MCF 10A (cell line): ENCODE results near the gene EDDM3A. TPM values are rescaled to one million over a fixed set of nuclear protein-coding genes. Genes with fewer than 3 reads are reported as not detected.

Experiments
- BruUV-seq: library from RNA; stranded (reverse); fragments of 400-500 nt; replicated peaks from 2 replicates; lab custom pipeline; 2021; lab: Mats Ljungman, UMichigan
- CTCF ChIA-PET: fragments of 300-600 bp; sonication (Branson Sonifier 250); formaldehyde crosslinking; extraction: SDS; loops from one replicate; lab custom pipeline; 2021; ENCODE audit warnings: antibody characterized with exemption, inconsistent platforms; lab: Yijun Ruan, JAX
- POLR2A ChIA-PET: fragments of 300-600, 350-650 bp; sonication (Branson Sonifier 250); formaldehyde crosslinking; extraction: SDS; loops from one replicate; lab custom pipeline; 2020; ENCODE audit warnings: antibody characterized with exemption, inconsistent platforms; lab: Yijun Ruan, JAX
- DNase-seq: peaks from one replicate; pipeline ENCODE4 v3.0.0-alpha.2; 2018; ENCODE audit not compliant: unreplicated experiment
- H3K27ac Mint-ChIP-seq: one replicate; pipeline ENCODE4 v1.8.0; 2022; ENCODE audit warnings: mild to moderate bottlenecking, low read depth, mixed read lengths; ENCODE audit not compliant: unreplicated experiment
- H3K27me3 Mint-ChIP-seq: one replicate; pipeline ENCODE4 v1.8.0; 2022; ENCODE audit warnings: mixed read lengths; ENCODE audit not compliant: insufficient read depth, unreplicated experiment
- H3K36me3 Mint-ChIP-seq: one replicate; pipeline ENCODE4 v1.8.0; 2022; ENCODE audit warnings: mild to moderate bottlenecking, moderate library complexity, mixed read lengths; ENCODE audit not compliant: insufficient read depth, unreplicated experiment
- H3K4me1 Mint-ChIP-seq: one replicate; pipeline ENCODE4 v1.8.0; 2022; ENCODE audit warnings: mixed read lengths; ENCODE audit not compliant: insufficient read depth, unreplicated experiment
- H3K4me3 Mint-ChIP-seq: one replicate; pipeline ENCODE4 v1.8.0; 2022; ENCODE audit warnings: mild to moderate bottlenecking, moderate library complexity, mixed read lengths; ENCODE audit not compliant: unreplicated experiment
- H3K9me3 Mint-ChIP-seq: one replicate; pipeline ENCODE4 v1.8.0; 2022; ENCODE audit warnings: mixed read lengths; ENCODE audit not compliant: unreplicated experiment
- CTCF ChIP-seq: fragments of 200-600 bp; IDR thresholded peaks from one replicate; pipeline ENCODE4 v1.8.0; 2022; ENCODE audit warnings: antibody characterized with exemption, mild to moderate bottlenecking; ENCODE audit not compliant: unreplicated experiment
- intact Hi-C: fragments of 100-400 bp; cut with micrococcal nuclease; formaldehyde crosslinking; loops from 2 replicates; pipeline ENCODE4 v1.14.1; 2022
- total RNA-seq: library from RNA; stranded (reverse); gene quantifications from 2 replicates; pipeline ENCODE4 v1.2.3, GENCODE V29; 2022

Gene EDDM3A
- total RNA-seq, 1 experiment from 2014 or later = not detected

- ChIA-PET CTCF (no interaction called here), POLR2A (no interaction called here)
- no TSS peak for BruUV-seq
- Mint-ChIP-seq H3K9me3 (no peaks in the 10 kb centered on the region), H3K27ac (no peak overlapping the region), H3K4me1 (no peaks in the 10 kb centered on the region), H3K27me3 (peaks cover 21% of the 10 kb centered on the region), H3K4me3 (no peak overlapping the region), H3K36me3 (no peaks in the 10 kb centered on the region)
- intact Hi-C loops = no loop called here
- no peak for TF ChIP-seq CTCF
- no peak for DNase-seq
These were observed 45.9 kb downstream of the EDDM3A start for GRCh38 chr14:20791597-20791996.

- intact Hi-C loops = no loop called here
- BruUV-seq = no TSS peak
- ChIA-PET CTCF (interaction anchor here (0.7 kb wide), 1 partner anchor 145 kb away, joined by 4 read pairs; no protein-coding TSS in a partner anchor), POLR2A (no interaction called here)
- H3K36me3 Mint-ChIP-seq = no peaks in the 10 kb centered on the region
- H3K4me1 Mint-ChIP-seq = no peaks in the 10 kb centered on the region
- DNase-seq = no peak
- no peak overlapping the region for H3K27ac Mint-ChIP-seq
- H3K9me3 Mint-ChIP-seq = no peaks in the 10 kb centered on the region
- no peak overlapping the region for H3K4me3 Mint-ChIP-seq
- TF ChIP-seq CTCF = no peak
- peaks cover 21% of the 10 kb centered on the region for H3K27me3 Mint-ChIP-seq
These were observed 46.9 kb downstream of the EDDM3A start for GRCh38 chr14:20792556-20792955.

GRCh38 chr14:20794644-20795369 is 49.1 kb downstream of the EDDM3A start:
- CTCF ChIA-PET = no interaction called here
- Mint-ChIP-seq H3K27ac (no peak overlapping the region), H3K4me3 (no peak overlapping the region), H3K9me3 (no peaks in the 10 kb centered on the region), H3K27me3 (peaks cover 9% of the 10 kb centered on the region), H3K4me1 (no peaks in the 10 kb centered on the region), H3K36me3 (no peaks in the 10 kb centered on the region)
- no peak for DNase-seq
- POLR2A ChIA-PET = interaction anchor here (0.7 kb wide), 1 partner anchor 344 kb away, joined by 4 read pairs; no protein-coding TSS in a partner anchor
- no peak for TF ChIP-seq CTCF
- intact Hi-C loops = no loop called here
- no TSS peak for BruUV-seq

GRCh38 chr14:20797164-20797563 is 51.5 kb downstream of the EDDM3A start:
- no peak for TF ChIP-seq CTCF
- Mint-ChIP-seq H3K27ac (no peak overlapping the region), H3K4me3 (no peak overlapping the region), H3K9me3 (no peaks in the 10 kb centered on the region), H3K27me3 (peaks cover 19% of the 10 kb centered on the region), H3K36me3 (peaks cover 6% of the 10 kb centered on the region), H3K4me1 (no peaks in the 10 kb centered on the region)
- DNase-seq = no peak
- intact Hi-C loops = no loop called here
- POLR2A ChIA-PET = no interaction called here
- no TSS peak for BruUV-seq
- CTCF ChIA-PET = interaction anchor here (0.7 kb wide), 1 partner anchor 21 kb away, joined by 3 read pairs; no protein-coding TSS in a partner anchor

Other genes starting within 250 kb of the EDDM3A start
- 0.44 and 0.98 TPM in 2 replicates for gene RNASE10, start 240.3 kb upstream of the EDDM3A start, total RNA-seq
- gene RNASE9, start 184.8 kb upstream of the EDDM3A start, total RNA-seq = not detected in 2 replicates
- gene RNASE11, start 157.9 kb upstream of the EDDM3A start, total RNA-seq = not detected in 2 replicates
- not detected in 2 replicates for gene RNASE12, start 154.5 kb upstream of the EDDM3A start, total RNA-seq
- not detected in 2 replicates for gene OR6S1, start 104.2 kb upstream of the EDDM3A start, total RNA-seq
- 1.2 and 2.4 TPM in 2 replicates for gene RNASE4, start 61.3 kb upstream of the EDDM3A start, total RNA-seq
- 1.7 and 3.6 TPM in 2 replicates for gene ANG, start 57.1 kb upstream of the EDDM3A start, total RNA-seq
- gene EDDM3B, start 22.5 kb downstream of the EDDM3A start, total RNA-seq = not detected in 2 replicates
- gene RNASE6, start 35.4 kb downstream of the EDDM3A start, total RNA-seq = not detected in 2 replicates
- gene RNASE1, start 57.0 kb downstream of the EDDM3A start, total RNA-seq = not detected in 2 replicates
- gene RNASE3, start 145.5 kb downstream of the EDDM3A start, total RNA-seq = not detected in 2 replicates
- gene RNASE2, start 209.6 kb downstream of the EDDM3A start, total RNA-seq = not detected in 2 replicates
- 62.4 and 70.2 TPM in 2 replicates for gene METTL17, start 244.1 kb downstream of the EDDM3A start, total RNA-seq